Activated CD8-positive, alpha-beta T cell treated with anti-CD3 and anti-CD28 coated beads for 36 hours (primary cell): ENCODE measurements around the gene LPGAT1. TPM values are rescaled to one million over a fixed set of nuclear protein-coding genes. Genes with fewer than 3 reads are reported as not detected.

ENCODE experiments used
- ATAC-seq: fragments of 200-7000 bp; cut with Tn5 transposase; one replicate; pipeline ENCODE4 v1.10.0; 2021; ENCODE audit warnings: mild to moderate bottlenecking, moderate library complexity
- CTCF ChIA-PET: fragments of 350-600 bp; sonication (Branson Sonifier 250); formaldehyde crosslinking; loops from one replicate; lab custom pipeline; 2021; ENCODE audit warnings: antibody characterized with exemption; lab: Charles Lee
- POLR2A ChIA-PET: fragments of 350-600 bp; sonication (Branson Sonifier 250); formaldehyde crosslinking; loops from one replicate; lab custom pipeline; 2021; ENCODE audit warnings: antibody characterized with exemption; lab: Charles Lee
- DNase-seq: peaks from one replicate; pipeline ENCODE4 v3.0.0-alpha.2; 2020
- H3K27ac Mint-ChIP-seq: one replicate; pipeline ENCODE4 v1.8.0; 2021; ENCODE audit warnings: mild to moderate bottlenecking, mixed read lengths
- H3K27me3 Mint-ChIP-seq: one replicate; pipeline ENCODE4 v1.8.0; 2021; ENCODE audit warnings: mixed read lengths
- H3K36me3 Mint-ChIP-seq: one replicate; pipeline ENCODE4 v1.8.0; 2021; ENCODE audit warnings: low read depth, mixed read lengths
- H3K4me1 Mint-ChIP-seq: one replicate; pipeline ENCODE4 v1.8.0; 2021; ENCODE audit warnings: low read depth, mixed read lengths
- H3K4me3 Mint-ChIP-seq: one replicate; pipeline ENCODE4 v1.8.0; 2021; ENCODE audit warnings: mild to moderate bottlenecking, moderate library complexity, mixed read lengths
- H3K9me3 Mint-ChIP-seq: one replicate; pipeline ENCODE4 v1.8.0; 2021; ENCODE audit warnings: mixed read lengths
- intact Hi-C: fragments of 100-400 bp; cut with micrococcal nuclease; formaldehyde crosslinking; loops from one replicate; pipeline ENCODE4 v1.10.0; 2022
- total RNA-seq, 2 experiments: library from RNA; stranded (reverse); gene quantifications; one replicate each; pipeline ENCODE4 v1.2.3, GENCODE V29; 2021
- TF ChIP-seq, protein P1 (sequence below): fragments of 200-600 bp; IDR thresholded peaks from one replicate; pipeline ENCODE4 v1.8.0; 2022; ENCODE audit warnings: antibody characterized with exemption, mild to moderate bottlenecking

The LPGAT1 gene
- total RNA-seq, 2 experiments from 2014 or later: 16.5 to 16.7 TPM

DNA sequence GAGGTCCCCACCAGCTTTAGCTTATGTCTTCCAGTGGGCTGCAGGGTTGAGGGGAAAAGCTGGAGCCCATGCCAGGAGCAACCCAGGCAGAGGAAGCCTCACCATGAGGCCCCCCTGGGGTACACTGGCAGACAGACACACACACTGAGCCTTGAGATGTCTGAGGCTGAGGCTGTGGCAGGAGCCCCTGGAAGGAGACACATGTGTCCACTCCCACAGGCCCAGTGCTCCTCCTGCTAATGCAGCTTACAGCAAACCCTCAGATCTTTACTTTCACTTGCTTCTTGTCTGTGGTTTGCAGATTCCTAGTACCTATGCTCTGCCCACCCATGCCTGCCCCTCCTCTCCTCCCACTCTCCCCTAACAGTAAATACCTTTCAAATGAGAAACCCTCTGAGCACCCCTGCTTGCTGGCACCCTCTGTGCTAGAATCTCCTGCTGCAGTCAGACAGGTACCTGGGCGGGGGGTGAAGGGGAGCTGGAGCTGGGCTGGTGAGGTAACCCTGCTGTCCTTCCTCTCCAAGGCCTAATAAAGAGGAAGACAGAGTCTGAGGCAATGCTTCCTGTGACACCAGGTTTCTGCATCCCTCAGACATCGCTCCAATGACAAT, 91.8 kb downstream of the LPGAT1 start:
- peak; percentile 72 for DNase-seq
- TF ChIP-seq, protein P1, sequence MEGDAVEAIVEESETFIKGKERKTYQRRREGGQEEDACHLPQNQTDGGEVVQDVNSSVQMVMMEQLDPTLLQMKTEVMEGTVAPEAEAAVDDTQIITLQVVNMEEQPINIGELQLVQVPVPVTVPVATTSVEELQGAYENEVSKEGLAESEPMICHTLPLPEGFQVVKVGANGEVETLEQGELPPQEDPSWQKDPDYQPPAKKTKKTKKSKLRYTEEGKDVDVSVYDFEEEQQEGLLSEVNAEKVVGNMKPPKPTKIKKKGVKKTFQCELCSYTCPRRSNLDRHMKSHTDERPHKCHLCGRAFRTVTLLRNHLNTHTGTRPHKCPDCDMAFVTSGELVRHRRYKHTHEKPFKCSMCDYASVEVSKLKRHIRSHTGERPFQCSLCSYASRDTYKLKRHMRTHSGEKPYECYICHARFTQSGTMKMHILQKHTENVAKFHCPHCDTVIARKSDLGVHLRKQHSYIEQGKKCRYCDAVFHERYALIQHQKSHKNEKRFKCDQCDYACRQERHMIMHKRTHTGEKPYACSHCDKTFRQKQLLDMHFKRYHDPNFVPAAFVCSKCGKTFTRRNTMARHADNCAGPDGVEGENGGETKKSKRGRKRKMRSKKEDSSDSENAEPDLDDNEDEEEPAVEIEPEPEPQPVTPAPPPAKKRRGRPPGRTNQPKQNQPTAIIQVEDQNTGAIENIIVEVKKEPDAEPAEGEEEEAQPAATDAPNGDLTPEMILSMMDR: no peak
- CTCF ChIA-PET: interaction anchor here (0.7 to 4.6 kb wide), 5 partner anchors 38 to 297 kb away, joined by 3 to 31 read pairs (median 3); partner anchors contain the start of genes DTL and INTS7
- H3K9me3 Mint-ChIP-seq: no peaks in the 10 kb centered on the region
- H3K27ac Mint-ChIP-seq: peak overlapping the region; percentile 60
- no peaks in the 10 kb centered on the region for H3K36me3 Mint-ChIP-seq
- H3K4me1 Mint-ChIP-seq: peaks cover 46% of the 10 kb centered on the region
- POLR2A ChIA-PET: interaction anchor here (0.8 to 1.2 kb wide), 2 partner anchors 13 to 14 kb away, joined by 3 read pairs; no protein-coding TSS in a partner anchor
- peak overlapping the region; percentile 42 for H3K4me3 Mint-ChIP-seq
- peak; percentile 82 for ATAC-seq
- intact Hi-C loops: loop anchor here (5.0 kb wide), 1 partner anchor 94 kb away; the partner anchor contains the start of gene LPGAT1
- no peaks in the 10 kb centered on the region for H3K27me3 Mint-ChIP-seq

DNA sequence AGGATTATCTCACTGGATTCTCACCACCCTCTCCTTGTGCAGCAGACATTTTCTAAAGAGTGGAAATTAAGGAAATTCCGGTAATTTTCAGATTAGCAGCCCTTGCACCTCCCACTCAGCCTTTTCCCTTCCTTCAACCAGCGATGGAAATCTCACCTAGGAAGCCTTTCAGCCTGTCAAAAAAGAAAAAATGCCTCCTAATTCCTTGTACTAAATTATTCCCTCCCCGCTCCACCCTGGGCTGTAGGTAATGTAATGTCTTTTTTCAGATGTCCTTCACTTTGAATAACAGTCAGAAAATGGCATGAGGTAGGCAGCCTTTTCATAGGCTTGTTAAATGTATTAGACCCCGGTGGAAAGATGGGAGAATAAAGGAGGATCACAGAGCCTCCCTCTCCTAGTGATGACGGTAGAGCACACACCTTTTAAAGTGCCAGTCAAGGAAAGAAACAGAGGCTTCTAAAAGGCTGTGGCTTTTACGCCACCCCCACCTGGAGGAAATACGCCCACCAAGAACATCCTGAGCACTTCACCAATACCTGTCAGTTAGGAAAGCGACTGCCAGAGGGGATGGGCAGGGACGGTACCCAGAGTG, 92.4 kb downstream of the LPGAT1 start:
- ChIA-PET POLR2A (interaction anchor here (1.2 kb wide), 1 partner anchor 14 kb away, joined by 3 read pairs; no protein-coding TSS in a partner anchor), CTCF (interaction anchor here (1.1 to 4.6 kb wide), 3 partner anchors 40 to 297 kb away, joined by 3 to 31 read pairs (median 3); partner anchors contain the start of genes DTL and INTS7)
- DNase-seq: peak; percentile 50

DNA sequence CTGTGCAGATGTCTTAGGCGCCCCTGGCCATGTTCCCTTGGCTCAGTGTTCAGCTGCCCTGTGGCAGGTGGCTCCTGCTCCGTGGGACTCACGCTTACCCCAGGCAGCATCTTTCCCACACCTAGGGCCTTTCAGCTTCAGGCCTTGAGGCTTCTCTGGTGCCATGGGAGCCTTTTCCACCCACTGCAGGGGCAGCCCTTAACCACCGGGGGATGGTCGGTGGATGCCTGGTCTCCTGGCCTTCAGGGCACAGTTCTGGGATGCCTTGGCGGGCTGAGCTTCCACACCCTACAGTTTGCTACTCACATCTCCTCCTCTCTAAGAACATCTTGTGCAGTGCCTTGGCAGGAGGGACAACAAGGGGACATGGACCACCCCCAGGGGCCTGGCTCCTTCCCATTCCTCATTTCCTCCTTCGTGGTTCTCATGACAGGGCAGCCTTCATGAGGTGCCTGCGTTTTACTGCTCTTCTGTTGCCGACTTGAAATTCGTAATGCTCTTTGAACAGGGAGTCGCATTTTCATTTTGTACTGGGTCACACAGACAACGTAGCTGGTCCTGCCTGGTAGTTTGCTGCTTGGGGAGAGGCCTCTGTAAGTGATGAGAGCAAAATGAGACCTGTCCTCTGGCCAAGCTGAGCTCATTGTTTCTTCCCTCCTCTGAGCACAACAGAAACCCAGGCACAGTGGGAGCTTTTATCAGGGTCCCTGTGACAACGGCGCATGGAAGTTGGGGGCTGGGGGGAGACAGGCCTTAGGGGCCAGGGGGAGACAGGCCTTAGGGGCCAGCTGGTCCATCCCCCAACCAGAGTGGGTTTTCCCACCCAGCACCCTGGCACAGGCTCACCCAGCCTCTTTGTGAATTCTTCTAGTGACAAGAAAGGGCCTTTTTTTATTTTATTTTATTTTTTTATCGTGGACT, 93.2 kb downstream of the LPGAT1 start:
- CTCF ChIA-PET: interaction anchor here (1.3 to 4.6 kb wide), 2 partner anchors 39 to 57 kb away, joined by 4 to 31 read pairs; no protein-coding TSS in a partner anchor
- H3K36me3 Mint-ChIP-seq: no peaks in the 10 kb centered on the region
- H3K4me3 Mint-ChIP-seq: no peak overlapping the region
- POLR2A ChIA-PET: interaction anchor here (0.9 to 1.1 kb wide), 2 partner anchors 14 to 298 kb away, joined by 3 read pairs; partner anchors contain the start of genes DTL and INTS7
- ATAC-seq (no peak), DNase-seq (no peak)
- intact Hi-C loops: loop anchor here (5.0 kb wide), 1 partner anchor 95 kb away; the partner anchor contains the start of gene LPGAT1
- H3K27ac Mint-ChIP-seq: peak overlapping the region; percentile 16
- peaks cover 39% of the 10 kb centered on the region for H3K4me1 Mint-ChIP-seq
- H3K27me3 Mint-ChIP-seq: no peaks in the 10 kb centered on the region
- TF ChIP-seq, protein P1: no peak
- no peaks in the 10 kb centered on the region for H3K9me3 Mint-ChIP-seq

More for the DNA sequence above, 92.4 kb downstream of the LPGAT1 start:
- intact Hi-C loops: loop anchor here (5.0 kb wide), 1 partner anchor 94 kb away; the partner anchor contains the start of gene LPGAT1
- peaks cover 44% of the 10 kb centered on the region for H3K4me1 Mint-ChIP-seq
- peak overlapping the region; percentile 42 for H3K4me3 Mint-ChIP-seq
- no peaks in the 10 kb centered on the region for H3K9me3 Mint-ChIP-seq
- peak; percentile 34 for ATAC-seq
- H3K27ac Mint-ChIP-seq: peak overlapping the region; percentile 60
- no peaks in the 10 kb centered on the region for H3K27me3 Mint-ChIP-seq
- no peaks in the 10 kb centered on the region for H3K36me3 Mint-ChIP-seq
- TF ChIP-seq, protein P1: no peak

DNA sequence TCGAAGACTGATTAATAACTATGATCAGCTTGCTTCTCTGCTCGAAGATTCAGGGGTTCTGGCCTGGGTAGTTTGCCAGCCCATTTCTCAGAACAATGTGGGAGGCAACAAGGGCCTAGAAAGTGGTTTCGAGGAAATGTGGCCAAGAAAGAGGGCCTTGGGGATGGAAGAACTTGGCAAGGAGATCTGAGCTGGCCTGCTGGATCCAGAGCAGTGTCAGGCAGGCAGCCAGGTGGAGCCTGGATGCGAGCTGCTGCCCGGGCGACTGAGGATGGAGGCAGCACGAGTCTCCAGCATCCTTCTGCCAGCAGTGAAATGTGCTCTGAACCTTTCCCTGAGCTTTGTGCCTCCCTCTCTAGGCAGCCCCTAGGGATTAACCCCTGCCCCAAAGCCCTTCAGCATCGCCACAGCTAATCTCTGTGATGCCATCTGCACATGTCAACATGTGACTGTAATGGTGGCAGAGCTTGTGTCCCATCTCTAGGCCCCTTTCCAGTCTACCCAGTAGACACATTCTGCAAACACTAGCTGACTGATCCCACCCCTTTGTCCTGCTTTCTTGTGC, 94.1 kb downstream of the LPGAT1 start:
- POLR2A ChIA-PET: interaction anchor here (0.9 to 1.1 kb wide), 2 partner anchors 14 to 299 kb away, joined by 3 read pairs; partner anchors contain the start of genes DTL and INTS7

More for the DNA sequence above, 94.1 kb downstream of the LPGAT1 start:
- H3K27me3 Mint-ChIP-seq: no peaks in the 10 kb centered on the region
- ATAC-seq (no peak), DNase-seq (no peak)
- H3K4me3 Mint-ChIP-seq: no peak overlapping the region
- H3K9me3 Mint-ChIP-seq: no peaks in the 10 kb centered on the region
- H3K27ac Mint-ChIP-seq: no peak overlapping the region
- peaks cover 39% of the 10 kb centered on the region for H3K4me1 Mint-ChIP-seq
- CTCF ChIA-PET: interaction anchor here (1.3 to 4.6 kb wide), 2 partner anchors 38 to 56 kb away, joined by 4 to 31 read pairs; no protein-coding TSS in a partner anchor
- TF ChIP-seq, protein P1: no peak
- H3K36me3 Mint-ChIP-seq: no peaks in the 10 kb centered on the region
- intact Hi-C loops: loop anchor here (5.0 kb wide), 1 partner anchor 96 kb away; the partner anchor contains the start of gene LPGAT1
